AG04449 (cell line): ENCODE measurements around the gene C12orf75.

Experiments used
- CTCF ChIA-PET: fragments of 350-600 bp; formaldehyde crosslinking; extraction: SDS; loops from one replicate; lab custom pipeline; 2021; ENCODE audit warnings: antibody characterized with exemption; lab: Yijun Ruan, JAX
- POLR2A ChIA-PET: fragments of 400-600, 350-600 bp; formaldehyde crosslinking; extraction: SDS; loops from one replicate; lab custom pipeline; 2020; ENCODE audit warnings: antibody characterized with exemption, inconsistent platforms; lab: Yijun Ruan, JAX
- DNase-seq: peaks from one replicate; pipeline ENCODE4 v3.0.0-alpha.2; 2010; ENCODE audit warnings: low read depth, low spot score
- H3K4me3 ChIP-seq: 2 replicates; pipeline ENCODE4 v1.5.1; 2011; ENCODE audit warnings: low read depth, mild to moderate bottlenecking, control low read depth, low read length
- CTCF ChIP-seq: IDR thresholded peaks from one replicate; pipeline ENCODE4 v1.5.1; 2011; ENCODE audit warnings: mild to moderate bottlenecking, moderate library complexity, low read length, control low read depth, inconsistent platforms; ENCODE audit not compliant: insufficient read depth; ENCODE audit errors: missing control alignments

C12orf75 gene

GRCh38 chr12:105330283-105330930, at the start of gene C12orf75:
Gene C12orf75 (plus strand): TSS chr12:105330691. CDS start chr12:105330892, 201 bp downstream.
- CTCF ChIA-PET, result interaction anchor here (1.0 to 1.2 kb wide), 2 partner anchors 51 to 73 kb away, joined by 3 read pairs; no protein-coding TSS in a partner anchor
- no peak for DNase-seq
- no peak for TF ChIP-seq CTCF
- H3K4me3 ChIP-seq, result peak within 1 kb of the TSS; percentile 74
- POLR2A ChIA-PET, result interaction anchor here (1.9 kb wide), 1 partner anchor 9 kb away, joined by 4 read pairs; no protein-coding TSS in a partner anchor

GRCh38 chr12:105280966-105281693, 49.4 kb upstream of the C12orf75 start:
- no peak for TF ChIP-seq CTCF
- DNase-seq, result no peak
- H3K4me3 ChIP-seq, result no peak overlapping the region
- ChIA-PET CTCF (interaction anchor here (1.3 kb wide), 1 partner anchor 12 kb away, joined by 3 read pairs; no protein-coding TSS in a partner anchor), POLR2A (no interaction called here)

GRCh38 chr12:105281694-105282049, 48.8 kb upstream of the C12orf75 start:
- CTCF ChIA-PET, result interaction anchor here (1.3 kb wide), 1 partner anchor 12 kb away, joined by 3 read pairs; no protein-coding TSS in a partner anchor
- no peak for TF ChIP-seq CTCF
- H3K4me3 ChIP-seq, result no peak overlapping the region
- DNase-seq, result no peak
- POLR2A ChIA-PET, result no interaction called here

- no peak for TF ChIP-seq CTCF
- H3K4me3 ChIP-seq, result no peak overlapping the region
- ChIA-PET POLR2A (no interaction called here), CTCF (interaction anchor here (0.7 to 2.2 kb wide), 5 partner anchors 8 to 25 kb away, joined by 3 to 9 read pairs (median 5); no protein-coding TSS in a partner anchor)
- DNase-seq, result no peak
These were observed 45.1 kb upstream of the C12orf75 start for GRCh38 chr12:105285378-105285777.

GRCh38 chr12:105287408-105287807, 43.1 kb upstream of the C12orf75 start:
- no peak overlapping the region for H3K4me3 ChIP-seq
- TF ChIP-seq CTCF, result no peak
- POLR2A ChIA-PET, result no interaction called here
- DNase-seq, result no peak
- CTCF ChIA-PET, result interaction anchor here (0.7 to 1.6 kb wide), 2 partner anchors 8 to 56 kb away, joined by 3 to 6 read pairs; no protein-coding TSS in a partner anchor

- no peak for TF ChIP-seq CTCF
- POLR2A ChIA-PET, result no interaction called here
- no peak overlapping the region for H3K4me3 ChIP-seq
- no peak for DNase-seq
- CTCF ChIA-PET, result interaction anchor here (1.2 to 1.6 kb wide), 2 partner anchors 9 to 64 kb away, joined by 3 to 6 read pairs; no protein-coding TSS in a partner anchor
These were observed 42.0 kb upstream of the C12orf75 start for GRCh38 chr12:105288311-105288996.
